ENCODE results near the gene PJA2. TPM values are rescaled to one million over a fixed set of nuclear protein-coding genes. Genes with fewer than 3 reads are reported as not detected.
A peak's percentile ranks its signal among the peaks of the same experiment; 100 is the strongest.

The PJA2 gene
- total and polyA plus RNA-seq, 9 of the 15 experiments (the other 6 are each of a cell fraction or from before 2014, with no cell fraction given): 25.1 to 82.1 (median 50.1) TPM

- H3K9ac ChIP-seq (ENCODE audit: insufficient read depth in 1 of 2, low read depth in 2 of 2, low read length in 2 of 2): no peak overlapping the region
- FAIRE-seq (peak; percentile 55), DNase-seq (ENCODE audit: extremely low read depth in 1 of 4, low spot score in 3 of 4) (no peak), ATAC-seq (no peak)
- in situ Hi-C loops (cut with MboI): no loop called here
- H3K9me3 ChIP-seq (replicated peaks; ENCODE audit: control insufficient read depth, insufficient read depth, low read depth, low read length): no peaks in the 10 kb centered on the region
- H3K4me2 ChIP-seq (ENCODE audit: insufficient read depth, low read length): no peak overlapping the region
- H3K27me3 ChIP-seq (ENCODE audit: control insufficient read depth in 2 of 2, insufficient read depth in 2 of 2, low read length in 2 of 2): no peaks in the 10 kb centered on the region
- CTCF ChIA-PET (ENCODE audit: low intra/inter-chr PET ratio): no interaction called here
- intact Hi-C loops (cut with micrococcal nuclease): no loop called here
- no peaks in the 10 kb centered on the region for H3K9me1 ChIP-seq (ENCODE audit: control insufficient read depth, insufficient read depth, low read length)
- WGBS (ENCODE audit: insufficient coverage, low coverage, missing lambda C conversion rate): 97% methylated on average over 2 of the region's 2 CpGs
- TF ChIP-seq TRIM28 (IDR thresholded peaks at IDR 0.05): no peak
- no peak for TF ChIP-seq MAZ (CRISPR knock-in tag; conservative IDR thresholded peaks at IDR 0.05 in 1 of 2, IDR thresholded peaks at IDR 0.05 in 1 of 2)
- TF ChIP-seq TFE3 (CRISPR knock-in tag; IDR thresholded peaks at IDR 0.05): peak; percentile 52
- TF ChIP-seq ZNF197 (CRISPR knock-in tag; IDR thresholded peaks at IDR 0.05; ENCODE audit: low read depth): no peak
- no peak for TF ChIP-seq BCLAF1 (IDR thresholded peaks at IDR 0.05; ENCODE audit: borderline replicate concordance in 1 of 2, control insufficient read depth in 1 of 2, low read depth in 2 of 2, low read length in 1 of 2)
- TF ChIP-seq E2F5 (CRISPR knock-in tag; IDR thresholded peaks at IDR 0.05): no peak
- no peak for TF ChIP-seq ELF1 (tag; IDR thresholded peaks at IDR 0.05)
- POLR2A ChIA-PET: no interaction called here
- no peak overlapping the region for H3K27ac ChIP-seq (ENCODE audit: extremely low read depth, low read depth, low read length)
- H3K4me1 ChIP-seq (replicated peaks in 1 of 2; ENCODE audit: control insufficient read depth in 2 of 2, insufficient read depth in 2 of 2, low read length in 2 of 2): no peaks in the 10 kb centered on the region
- H4K20me1 ChIP-seq (replicated peaks; ENCODE audit: control insufficient read depth, insufficient read depth, low read length): no peaks in the 10 kb centered on the region
- BruUV-seq (replicated peaks): no TSS peak
- H2AFZ ChIP-seq (ENCODE audit: low read depth, low read length): no peak overlapping the region
- H3K36me3 ChIP-seq (ENCODE audit: control insufficient read depth, insufficient read depth, low read length): peaks cover 54% of the 10 kb centered on the region; the same call in 2 of the 3 replicates
- 0 out of 3 replicates have a peak, but pooled peaks cover 3% of the 10 kb centered on the region for H3K79me2 ChIP-seq (ENCODE audit: control insufficient read depth, insufficient read depth, low read length)
- H3K4me3 ChIP-seq: no peak overlapping the region
Measured at GRCh38 chr5:109345699-109346098, 64.1 kb downstream of the PJA2 start.
